ENCODE results near the gene AFMID. TPM values are rescaled to one million over a fixed set of nuclear protein-coding genes. Genes with fewer than 3 reads are reported as not detected.
A peak's percentile ranks its signal among the peaks of the same experiment; 100 is the strongest.

AFMID gene
- total RNA-seq, 4 donors from 2014 or later: 33.7 to 82.4 (median 60.4) TPM

GRCh38 chr17:78197147-78197832 is 10.1 kb downstream of the AFMID start:
- WGBS, 2 donors (ENCODE audit: low coverage in 1 of 2): 84 to 91% methylated on average over 6 to 9 of the region's 9 CpGs
- no peak for DNase-seq
- intact Hi-C loops (cut with DNase I; ENCODE audit: low total_unique reads) (no loop called here), in situ Hi-C loops (cut with MboI; ENCODE audit: low pct_ligation_motif_present in 1 of 4, low pct_unique_long_range_greater_than_20kb in 1 of 4, low sequenced_read_pairs in 3 of 4) (no loop called here)
- Histone ChIP-seq H3K27ac (peak overlapping the region in 1 of 4 donors; percentile 94), H3K27me3 (no peaks in the 10 kb centered on the region), H3K4me1 (peaks cover 0 to 17% (median 8%) of the 10 kb centered on the region in 4 donors), H3K36me3 (no peaks in the 10 kb centered on the region), H3K9me3 (no peaks in the 10 kb centered on the region), H3K4me3 (no peak overlapping the region)
- no peak for TF ChIP-seq POLR2A (IDR thresholded peaks at IDR 0.05)

- H3K27ac ChIP-seq: peak overlapping the region in 1 of 4 donors; percentile 94
- H3K4me3 ChIP-seq: no peak overlapping the region
- intact Hi-C loops (cut with DNase I; ENCODE audit: low total_unique reads): no loop called here
- H3K9me3 ChIP-seq: no peaks in the 10 kb centered on the region
- TF ChIP-seq EP300 (IDR thresholded peaks at IDR 0.05; ENCODE audit: low read depth): no peak
- TF ChIP-seq POLR2AphosphoS5 (IDR thresholded peaks at IDR 0.05): no peak
- TF ChIP-seq, protein P1, sequence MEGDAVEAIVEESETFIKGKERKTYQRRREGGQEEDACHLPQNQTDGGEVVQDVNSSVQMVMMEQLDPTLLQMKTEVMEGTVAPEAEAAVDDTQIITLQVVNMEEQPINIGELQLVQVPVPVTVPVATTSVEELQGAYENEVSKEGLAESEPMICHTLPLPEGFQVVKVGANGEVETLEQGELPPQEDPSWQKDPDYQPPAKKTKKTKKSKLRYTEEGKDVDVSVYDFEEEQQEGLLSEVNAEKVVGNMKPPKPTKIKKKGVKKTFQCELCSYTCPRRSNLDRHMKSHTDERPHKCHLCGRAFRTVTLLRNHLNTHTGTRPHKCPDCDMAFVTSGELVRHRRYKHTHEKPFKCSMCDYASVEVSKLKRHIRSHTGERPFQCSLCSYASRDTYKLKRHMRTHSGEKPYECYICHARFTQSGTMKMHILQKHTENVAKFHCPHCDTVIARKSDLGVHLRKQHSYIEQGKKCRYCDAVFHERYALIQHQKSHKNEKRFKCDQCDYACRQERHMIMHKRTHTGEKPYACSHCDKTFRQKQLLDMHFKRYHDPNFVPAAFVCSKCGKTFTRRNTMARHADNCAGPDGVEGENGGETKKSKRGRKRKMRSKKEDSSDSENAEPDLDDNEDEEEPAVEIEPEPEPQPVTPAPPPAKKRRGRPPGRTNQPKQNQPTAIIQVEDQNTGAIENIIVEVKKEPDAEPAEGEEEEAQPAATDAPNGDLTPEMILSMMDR (IDR thresholded peaks at IDR 0.05): no peak
- no peak for TF ChIP-seq POLR2A (IDR thresholded peaks at IDR 0.05)
- H3K27me3 ChIP-seq: no peaks in the 10 kb centered on the region
- WGBS, 2 donors (ENCODE audit: low coverage in 1 of 2): 87% methylated on average over 6 of the region's 6 CpGs; no CpG with 5 or more reads in 1 of the 2 donors
- in situ Hi-C loops (cut with MboI; ENCODE audit: low pct_ligation_motif_present in 1 of 4, low pct_unique_long_range_greater_than_20kb in 1 of 4, low sequenced_read_pairs in 3 of 4): no loop called here
- peaks cover 0 to 17% (median 8%) of the 10 kb centered on the region in 4 donors for H3K4me1 ChIP-seq
- H3K36me3 ChIP-seq: no peaks in the 10 kb centered on the region
- DNase-seq: no peak
Observed at GRCh38 chr17:78200451-78200850, 13.3 kb downstream of the AFMID start.

GRCh38 chr17:78202666-78203065 is 15.5 kb downstream of the AFMID start:
- H3K9me3 ChIP-seq: no peaks in the 10 kb centered on the region
- no peaks in the 10 kb centered on the region for H3K36me3 ChIP-seq
- 91 to 98% methylated on average over 4 to 8 of the region's 8 CpGs for WGBS, 2 donors (ENCODE audit: low coverage in 1 of 2)
- no peak overlapping the region for H3K27ac ChIP-seq
- no peak for TF ChIP-seq EP300 (IDR thresholded peaks at IDR 0.05; ENCODE audit: low read depth)
- TF ChIP-seq, protein P1 (IDR thresholded peaks at IDR 0.05): no peak
- TF ChIP-seq POLR2AphosphoS5 (IDR thresholded peaks at IDR 0.05): no peak
- no peak for TF ChIP-seq POLR2A (IDR thresholded peaks at IDR 0.05)
- H3K4me1 ChIP-seq: peaks cover 0 to 17% (median 8%) of the 10 kb centered on the region in 4 donors
- DNase-seq: no peak
- in situ Hi-C loops (cut with MboI; ENCODE audit: low pct_ligation_motif_present in 1 of 4, low pct_unique_long_range_greater_than_20kb in 1 of 4, low sequenced_read_pairs in 3 of 4): no loop called here
- intact Hi-C loops (cut with DNase I; ENCODE audit: low total_unique reads): no loop called here
- no peak overlapping the region for H3K4me3 ChIP-seq
- no peaks in the 10 kb centered on the region for H3K27me3 ChIP-seq

DNA sequence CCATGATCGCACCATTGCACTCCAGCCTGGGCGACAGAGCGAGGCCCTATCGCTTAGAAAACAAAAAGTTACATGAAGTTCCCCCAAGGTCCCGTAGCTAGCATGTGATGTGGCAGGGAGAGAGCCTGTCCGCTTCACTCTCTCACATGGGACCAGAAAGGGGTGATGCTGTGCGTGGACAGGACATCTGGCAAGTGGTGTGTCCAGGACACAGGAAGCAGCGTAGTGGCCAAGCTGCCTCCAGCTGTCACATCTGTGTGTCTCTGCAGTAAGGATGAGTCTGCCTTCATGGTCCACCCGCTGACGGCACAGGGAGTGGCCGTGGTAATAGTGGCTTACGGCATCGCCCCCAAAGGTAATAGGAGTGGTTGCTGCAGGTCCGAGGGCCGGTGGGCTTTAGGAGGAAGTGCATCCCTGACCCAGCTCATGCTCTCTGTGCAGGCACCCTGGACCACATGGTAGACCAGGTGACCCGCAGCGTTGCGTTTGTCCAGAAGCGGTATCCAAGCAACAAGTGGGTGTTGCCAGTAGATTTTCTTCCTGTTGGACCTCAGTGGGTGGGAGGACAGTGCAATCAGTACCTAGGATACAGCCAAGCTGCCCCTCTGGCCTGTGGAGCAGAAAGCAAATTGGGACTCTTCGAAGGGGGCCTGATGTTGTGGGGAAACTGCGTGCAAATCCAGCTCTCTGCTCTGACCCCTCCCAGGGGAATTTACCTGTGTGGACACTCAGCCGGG is 17.4 kb downstream of the AFMID start:
- no peaks in the 10 kb centered on the region for H3K9me3 ChIP-seq
- TF ChIP-seq POLR2AphosphoS5 (IDR thresholded peaks at IDR 0.05): no peak
- TF ChIP-seq, protein P1 (IDR thresholded peaks at IDR 0.05): no peak
- TF ChIP-seq POLR2A (IDR thresholded peaks at IDR 0.05): no peak
- TF ChIP-seq EP300 (IDR thresholded peaks at IDR 0.05; ENCODE audit: low read depth): no peak
- intact Hi-C loops (cut with DNase I; ENCODE audit: low total_unique reads) (no loop called here), in situ Hi-C loops (cut with MboI; ENCODE audit: low pct_ligation_motif_present in 1 of 4, low pct_unique_long_range_greater_than_20kb in 1 of 4, low sequenced_read_pairs in 3 of 4) (no loop called here)
- no peak for DNase-seq
- no peaks in the 10 kb centered on the region for H3K36me3 ChIP-seq
- no peak overlapping the region for H3K27ac ChIP-seq
- 92% methylated on average over 22 of the region's 22 CpGs; no CpG with 5 or more reads in 1 of the 2 donors for WGBS, 2 donors (ENCODE audit: low coverage in 1 of 2)
- H3K27me3 ChIP-seq: no peaks in the 10 kb centered on the region
- H3K4me3 ChIP-seq: no peak overlapping the region
- H3K4me1 ChIP-seq: peaks cover 0 to 4% (median 3%) of the 10 kb centered on the region in 4 donors
